NCI-H82 (cell line): ENCODE data around the gene DNAJC13.

Experiments used
- DNase-seq: peaks from one replicate; lab custom pipeline; 2025; lab: John Stamatoyannopoulos, UW

The DNAJC13 gene

DNA sequence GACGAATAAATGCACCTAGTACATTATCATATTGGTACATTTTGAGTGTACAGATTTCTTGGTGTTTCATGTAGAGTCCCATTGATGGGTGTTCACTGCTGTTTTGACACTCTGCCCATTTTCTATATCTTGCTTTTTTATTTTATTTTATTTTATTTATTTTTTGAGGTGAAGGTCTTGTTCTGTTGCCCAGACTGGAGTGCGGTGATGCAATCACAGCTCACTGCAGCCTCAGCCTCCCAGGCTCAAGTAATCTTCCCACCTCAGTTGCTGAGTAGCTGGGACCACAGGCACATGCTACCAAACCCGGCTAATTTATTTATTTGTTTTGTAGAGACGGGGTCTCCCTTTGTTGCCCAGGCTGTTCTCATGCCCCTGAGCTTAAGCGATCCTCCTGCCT lies 44.2 kb downstream of the DNAJC13 start:
- no peak for DNase-seq

DNA sequence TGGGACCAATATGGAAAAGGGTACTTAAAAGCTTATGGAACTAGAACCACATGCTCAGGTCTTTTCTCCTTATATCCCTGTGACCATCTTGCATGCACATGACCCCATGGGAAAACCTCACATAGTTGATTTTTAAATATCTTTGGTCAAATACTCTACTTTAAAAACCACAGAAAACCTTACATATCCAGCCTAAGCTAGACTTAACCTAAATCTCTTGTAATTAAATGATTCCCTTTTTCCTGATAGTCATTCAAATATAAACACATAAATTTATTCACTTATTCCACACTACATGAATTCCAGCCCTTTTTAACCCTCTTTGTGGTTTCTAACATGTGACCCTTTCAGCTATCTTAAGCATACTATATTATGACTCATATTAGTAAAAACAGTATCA lies 46.8 kb downstream of the DNAJC13 start:
- DNase-seq = peak; percentile 64

DNA sequence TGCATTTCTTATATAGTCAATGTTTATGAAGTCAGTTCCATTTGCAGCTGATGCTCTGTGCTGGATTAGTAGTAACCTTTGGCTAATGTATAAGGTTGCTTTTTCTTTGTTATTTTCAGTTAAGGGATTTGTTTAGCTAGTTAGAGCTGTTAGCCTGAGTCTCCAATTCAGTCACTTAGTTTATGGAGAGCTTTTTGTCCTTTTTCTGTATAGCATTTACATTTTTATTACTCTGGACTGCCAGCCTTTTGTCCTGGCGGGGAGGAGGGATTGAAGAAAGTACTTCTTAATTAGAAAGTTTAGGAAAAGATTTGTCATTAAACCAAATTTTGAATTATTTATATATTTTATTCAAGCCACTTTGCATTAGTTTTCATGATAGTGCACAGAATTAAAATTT lies 52.0 kb downstream of the DNAJC13 start:
- peak; percentile 52 for DNase-seq

DNA sequence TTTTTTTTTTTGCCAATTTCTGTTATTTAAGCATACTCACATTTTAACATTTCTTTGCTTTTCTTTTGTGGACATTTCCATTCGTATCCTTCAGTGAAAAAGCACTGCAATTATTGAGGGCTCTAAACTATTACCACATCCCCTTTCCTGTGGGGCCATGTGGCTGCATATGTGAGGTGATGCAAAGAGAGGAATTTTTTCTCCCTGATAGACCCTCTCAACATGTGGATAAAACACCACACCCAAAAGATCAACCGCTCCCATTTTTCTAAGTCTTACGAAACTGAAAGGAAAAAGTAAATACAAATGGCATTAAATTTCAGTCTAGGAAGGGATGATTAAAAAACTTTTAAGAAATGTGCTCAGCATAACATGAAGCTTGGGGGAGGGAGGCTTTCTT lies 68.8 kb downstream of the DNAJC13 start:
- no peak for DNase-seq

DNA sequence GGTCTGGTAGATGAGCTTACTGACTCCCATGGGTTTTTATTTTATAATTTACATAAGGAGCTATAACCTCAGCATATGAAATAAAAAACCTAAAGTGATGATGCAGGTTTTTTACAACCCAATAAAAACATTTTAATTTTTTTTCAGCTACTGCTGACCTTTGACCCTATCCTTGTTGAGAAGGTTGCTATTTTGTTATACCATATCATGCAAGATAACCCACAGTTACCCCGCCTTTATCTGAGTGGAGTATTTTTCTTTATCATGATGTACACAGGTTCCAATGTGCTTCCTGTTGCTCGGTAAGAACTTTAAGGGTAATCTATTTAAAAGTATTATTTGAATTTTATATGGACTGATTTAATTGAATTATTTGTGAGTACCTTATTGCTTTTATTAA lies 70.8 kb downstream of the DNAJC13 start:
- DNase-seq = peak; percentile 15

DNA sequence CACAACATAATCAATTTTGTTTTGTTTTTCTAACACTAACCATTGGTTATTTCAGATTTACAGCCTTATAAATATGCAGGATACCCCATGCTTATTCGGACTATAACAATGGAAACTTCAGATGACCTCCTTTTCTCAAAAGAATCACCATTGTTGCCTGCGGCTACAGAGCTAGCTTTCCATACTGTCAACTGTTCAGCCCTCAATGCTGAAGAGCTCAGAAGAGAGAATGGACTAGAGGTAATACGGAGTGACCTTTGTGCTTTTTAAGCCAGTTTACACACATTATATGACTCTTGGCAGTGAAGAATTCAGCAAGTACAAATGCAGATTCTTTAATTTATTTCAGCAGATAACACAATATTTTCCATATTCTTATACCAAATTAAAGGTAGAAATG lies 81.8 kb downstream of the DNAJC13 start:
- no peak for DNase-seq

DNA sequence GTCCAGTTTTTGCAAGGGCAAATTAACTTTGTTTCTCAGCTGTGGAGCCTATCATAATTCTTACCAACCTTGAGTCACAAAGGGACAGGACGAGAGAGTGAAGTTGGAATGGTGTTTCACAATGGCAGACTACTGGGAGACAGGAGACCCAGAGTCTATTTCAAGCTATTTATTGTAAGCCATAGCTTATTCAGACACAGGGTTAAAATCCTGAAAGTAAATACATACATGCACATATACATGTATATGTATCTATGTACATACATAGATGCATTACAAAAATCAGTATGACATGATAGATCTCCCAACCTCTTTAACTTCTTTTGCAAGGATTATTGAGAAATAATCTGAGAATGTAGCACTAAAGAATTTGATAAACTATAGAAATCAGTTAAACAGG lies 86.3 kb downstream of the DNAJC13 start:
- DNase-seq = no peak

DNA sequence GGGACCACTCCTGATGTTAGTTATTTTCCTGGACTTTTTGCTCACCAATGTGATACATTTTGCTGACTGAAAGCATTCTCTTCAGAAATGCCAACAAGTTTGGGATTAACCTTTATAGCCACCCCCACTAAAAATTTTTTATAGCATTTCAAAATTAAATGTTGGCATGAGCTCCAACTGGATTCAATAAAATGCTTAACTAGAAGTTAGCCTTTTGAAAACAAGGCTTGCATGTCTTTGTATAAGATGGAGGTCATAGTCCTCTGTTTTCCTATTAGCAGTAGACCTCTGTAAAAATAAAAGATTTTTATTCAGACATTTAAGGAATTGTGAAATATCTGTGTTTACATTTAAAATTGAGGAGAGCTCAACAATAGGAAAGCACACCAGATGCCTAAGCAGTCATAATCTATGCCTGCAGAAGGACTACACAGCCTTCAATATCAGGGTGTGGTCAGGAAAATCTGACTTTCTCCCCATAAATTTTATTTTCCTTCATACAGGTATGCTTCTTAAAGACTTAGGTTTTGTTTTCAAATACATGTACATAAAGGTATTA lies 87.2 kb downstream of the DNAJC13 start:
- no peak for DNase-seq

DNA sequence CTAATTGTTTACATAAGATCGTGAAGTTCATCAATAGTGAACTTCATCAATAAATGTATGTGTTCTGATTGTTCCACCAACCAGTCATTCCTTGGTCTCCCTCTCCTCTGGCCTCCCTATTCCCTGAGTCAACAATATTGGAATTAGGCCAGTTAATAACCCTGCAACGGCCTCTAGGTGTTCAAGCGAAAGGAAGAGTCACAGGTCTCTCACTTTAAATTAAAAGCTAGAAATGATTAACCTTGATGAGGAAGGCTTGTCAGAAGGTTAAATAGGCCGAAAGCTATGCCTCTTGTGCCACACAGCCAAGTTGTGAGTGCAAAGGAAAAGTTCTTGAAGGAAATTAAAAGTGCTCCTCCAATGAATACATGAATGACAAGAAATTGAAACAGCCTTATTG lies 90.4 kb downstream of the DNAJC13 start:
- DNase-seq = no peak

DNA sequence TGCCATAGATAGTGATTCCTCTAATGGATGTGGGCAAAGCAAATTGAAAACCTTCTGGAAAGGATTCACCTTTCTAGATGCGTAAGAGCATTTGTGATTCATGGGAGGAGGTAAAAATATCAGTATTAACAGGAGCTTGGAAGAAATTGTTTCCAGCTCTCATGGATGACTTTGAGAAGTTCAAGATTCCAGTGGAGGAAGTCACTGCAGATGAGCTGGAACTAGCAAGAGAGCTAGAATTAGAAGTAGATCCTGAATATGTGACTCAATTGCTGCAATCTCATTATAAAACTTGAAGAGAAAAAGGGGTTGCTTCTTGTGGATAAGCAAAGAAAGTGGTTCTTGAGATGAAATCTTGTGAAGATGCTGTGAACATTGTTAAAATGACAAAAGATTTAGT lies 91.8 kb downstream of the DNAJC13 start:
- no peak for DNase-seq

DNA sequence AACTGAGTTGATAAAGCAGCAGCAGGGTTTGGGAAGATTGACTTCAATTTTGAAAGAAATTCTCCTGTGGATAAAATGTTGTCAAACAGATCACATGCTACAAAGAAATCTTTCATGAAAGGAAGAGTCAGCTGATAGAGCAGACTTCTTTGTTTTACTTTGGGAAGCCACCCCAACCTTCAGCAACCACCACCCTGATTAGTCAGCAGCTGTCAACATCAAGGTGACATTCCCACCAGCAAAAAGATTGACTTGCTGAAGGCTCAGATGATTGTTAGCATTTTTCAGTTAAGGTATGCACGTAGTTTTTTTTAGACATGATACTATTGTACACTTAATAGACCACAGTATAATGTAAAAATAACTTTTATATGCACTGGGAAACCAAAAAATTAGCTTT lies 92.2 kb downstream of the DNAJC13 start:
- no peak for DNase-seq

DNA sequence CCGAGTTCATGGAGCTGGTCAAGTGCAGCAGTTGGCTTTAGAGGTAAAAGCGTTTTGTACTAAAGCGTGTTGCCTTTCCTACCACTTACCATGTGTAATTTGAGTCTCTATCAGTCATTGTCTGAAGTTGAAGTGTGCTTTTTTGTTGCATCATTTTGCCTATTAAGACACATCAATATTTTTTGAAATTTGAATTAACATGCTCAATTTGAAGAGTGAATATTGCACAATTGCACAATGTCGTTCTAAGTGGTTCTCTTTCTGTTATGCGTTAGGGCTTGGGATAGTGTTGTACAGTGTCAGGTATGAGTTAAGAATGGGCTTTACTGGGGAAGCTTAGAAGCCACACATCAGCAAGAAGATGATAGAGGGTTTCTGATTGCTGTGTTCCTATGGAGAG lies 95.8 kb downstream of the DNAJC13 start:
- no peak for DNase-seq

DNA sequence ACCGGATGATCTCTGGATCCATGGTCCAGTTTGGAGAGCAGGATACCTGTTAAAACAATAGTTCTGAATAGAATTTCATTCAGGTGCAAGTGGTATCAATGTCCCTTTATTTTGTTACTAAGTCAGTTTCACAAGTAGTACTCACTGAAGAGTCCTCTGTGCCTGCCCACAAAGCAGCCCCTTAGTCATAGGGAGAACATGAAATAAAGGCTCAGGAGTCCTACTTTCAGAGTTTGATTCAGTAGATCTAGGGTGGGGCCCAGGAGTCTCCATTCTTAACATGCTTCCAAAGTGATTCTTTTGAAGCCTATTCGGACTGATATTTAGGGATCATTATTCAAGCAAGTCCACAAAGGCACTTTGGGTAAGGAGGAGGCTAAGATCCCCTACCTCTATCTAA lies 100.0 kb downstream of the DNAJC13 start:
- DNase-seq = no peak

DNA sequence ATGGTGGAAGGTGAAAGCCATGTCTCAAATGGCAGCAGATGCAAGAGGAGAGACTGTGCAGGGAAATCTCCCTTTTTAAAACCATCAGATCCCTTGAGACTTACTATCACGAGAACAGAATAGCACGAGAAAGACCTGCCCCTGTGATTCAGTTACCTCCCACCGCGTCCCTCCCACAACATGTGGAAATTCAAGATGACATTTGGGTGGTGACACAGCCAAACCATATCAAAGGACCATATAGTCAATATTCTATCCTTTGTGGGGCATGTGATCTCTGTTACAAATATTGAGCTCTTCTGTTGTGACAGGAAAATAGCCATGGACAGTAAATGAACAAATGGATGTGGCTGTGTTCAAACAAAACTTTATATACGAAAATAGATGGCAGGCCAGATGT lies 102.6 kb downstream of the DNAJC13 start:
- DNase-seq = no peak

DNA sequence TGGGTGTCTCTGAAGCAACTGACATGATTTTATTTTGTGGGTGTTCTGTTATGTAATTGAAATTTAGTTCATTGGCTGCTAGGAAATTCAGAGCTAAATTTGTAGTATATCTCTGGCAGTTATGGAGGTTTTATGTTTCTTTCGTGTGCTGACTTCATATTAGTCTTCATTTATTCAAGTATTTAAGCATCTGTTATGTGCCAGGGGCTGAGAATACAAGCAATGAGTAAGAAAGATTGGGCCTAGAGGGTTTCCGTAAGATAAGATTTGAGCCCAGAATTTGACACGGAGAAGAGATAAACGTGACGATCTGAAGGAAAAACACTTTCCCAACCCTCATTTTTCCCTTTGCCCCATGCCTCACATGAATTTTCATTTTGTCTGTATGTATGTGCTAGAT lies 104.6 kb downstream of the DNAJC13 start:
- no peak for DNase-seq

DNA sequence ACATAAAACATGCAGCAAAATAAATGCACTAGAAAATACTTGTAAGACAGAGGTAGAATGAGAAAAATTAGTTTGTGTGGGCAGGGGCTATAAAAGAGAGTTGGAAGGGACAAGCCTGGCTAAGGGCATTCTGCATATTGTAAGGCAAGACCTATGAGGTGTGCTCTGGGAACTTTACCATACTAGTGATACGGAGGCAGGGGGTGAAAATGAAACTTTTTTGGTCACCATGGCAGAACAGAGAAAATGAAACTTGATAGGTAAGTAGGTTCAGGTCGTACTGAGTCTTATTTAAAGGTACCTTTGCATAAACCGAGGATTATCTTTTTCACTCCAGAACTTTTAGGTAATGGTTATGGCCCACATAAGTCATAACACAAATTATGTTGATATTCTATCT lies 105.1 kb downstream of the DNAJC13 start:
- DNase-seq = no peak

DNA sequence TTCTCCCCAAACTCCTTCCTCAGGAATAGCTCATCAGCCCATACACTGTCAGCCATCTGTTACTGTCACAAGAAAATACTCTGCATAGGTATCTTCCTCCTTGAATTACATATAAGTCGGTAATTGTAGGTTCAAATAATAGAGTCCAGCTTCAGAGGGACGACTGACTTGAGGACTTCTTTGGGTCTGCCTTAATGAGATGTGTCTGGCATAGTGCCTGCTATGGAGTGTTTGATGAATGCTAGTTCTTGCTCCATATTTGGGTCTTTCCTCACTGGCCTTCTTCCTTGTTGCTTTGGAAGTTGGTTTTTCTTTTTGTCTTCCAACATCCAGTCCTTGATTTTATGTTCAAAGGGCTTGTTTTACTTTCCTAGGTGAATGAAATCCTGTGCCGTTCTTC lies 113.3 kb downstream of the DNAJC13 start:
- no peak for DNase-seq

DNA sequence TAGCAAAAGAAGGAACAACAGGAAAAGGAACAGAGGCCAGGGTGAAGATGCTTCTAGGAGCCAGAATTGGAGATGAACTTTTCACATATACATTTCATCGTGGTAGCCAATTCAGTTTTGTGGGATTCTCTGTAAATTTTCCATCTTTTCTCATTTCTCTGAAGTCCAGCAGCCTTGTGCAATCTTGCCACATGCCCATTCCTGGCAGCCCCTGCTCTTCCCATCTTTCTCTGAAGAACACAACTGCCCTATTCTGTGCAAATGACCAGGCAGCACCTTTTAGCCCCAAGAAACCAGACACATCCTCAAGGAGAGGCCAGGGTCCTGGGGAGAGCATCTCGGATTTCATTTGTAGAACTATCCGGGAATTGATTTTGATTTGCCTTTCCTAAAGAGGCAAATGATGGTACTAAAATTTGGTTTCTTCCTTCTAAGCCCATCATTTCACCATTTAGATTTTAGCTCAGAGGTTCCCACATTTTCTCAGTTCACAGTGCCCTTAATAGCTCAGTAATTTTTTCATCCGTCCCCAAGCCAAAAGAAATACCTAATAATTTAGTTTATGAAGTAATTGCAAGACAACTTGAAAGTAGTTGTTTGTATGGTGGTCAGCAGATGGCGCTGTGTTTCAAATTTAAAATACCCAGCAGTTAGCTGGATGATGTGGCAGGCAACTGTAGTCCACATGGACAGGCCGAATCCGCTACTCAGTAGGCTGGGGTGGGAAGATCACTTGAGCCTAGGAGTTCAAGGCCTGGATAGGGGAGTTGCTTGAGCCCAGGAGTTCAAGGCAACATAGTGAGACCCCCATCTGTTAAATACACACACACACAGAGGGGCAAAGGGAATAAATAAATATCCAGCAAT lies 118.5 kb downstream of the DNAJC13 start:
- peak; percentile 87 for DNase-seq

DNA sequence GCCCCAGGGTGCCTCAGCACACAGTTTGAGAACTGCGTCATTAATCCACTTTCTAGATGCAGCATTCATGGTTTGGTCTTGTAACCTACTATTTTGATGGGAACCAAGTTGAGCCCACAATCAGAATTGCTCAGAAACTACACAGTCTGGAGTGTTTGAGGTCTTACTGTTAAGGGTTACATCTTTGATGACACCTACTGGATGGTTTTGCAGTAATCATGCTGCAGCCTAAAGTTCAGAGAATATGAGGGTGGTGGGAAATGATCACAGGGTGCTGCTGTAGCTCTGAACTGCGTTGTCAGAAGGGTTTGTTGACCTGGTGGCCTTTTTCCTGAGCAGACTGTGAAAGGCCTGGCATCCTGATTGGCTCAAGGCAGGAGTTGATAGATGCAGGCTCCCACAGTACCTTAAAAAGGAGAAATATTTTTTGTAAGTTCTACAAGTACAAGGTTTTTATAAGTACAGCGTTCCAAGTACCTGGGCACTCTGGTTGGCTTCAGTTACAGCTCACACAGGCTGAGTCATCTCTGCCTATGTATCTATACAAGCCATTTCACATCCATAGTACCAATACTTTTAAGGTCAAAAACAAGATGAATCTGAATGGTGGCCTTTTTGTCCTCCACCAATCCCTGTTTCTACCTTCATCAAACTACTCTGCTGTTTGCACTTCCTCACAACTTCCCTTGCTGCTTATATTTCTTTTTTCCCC lies 119.3 kb downstream of the DNAJC13 start:
- no peak for DNase-seq

DNA sequence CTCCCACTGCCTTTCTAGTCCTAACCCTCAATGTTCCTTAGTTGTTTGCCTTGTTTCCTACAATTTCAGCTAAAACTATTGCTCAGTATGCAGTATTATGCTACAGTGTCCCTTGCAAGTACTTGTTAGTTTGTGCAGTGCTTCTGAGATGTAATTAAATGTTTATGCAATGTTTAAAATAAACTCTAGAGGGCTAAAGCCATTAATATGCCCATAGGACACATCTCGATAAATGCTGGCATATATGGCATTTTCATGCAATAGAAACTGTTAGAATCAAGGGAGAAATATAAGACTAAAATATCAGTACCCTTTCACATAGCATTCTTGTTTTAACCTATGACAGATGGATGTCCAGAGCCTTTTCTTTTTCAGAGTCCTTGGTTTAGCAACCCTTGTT lies 120.0 kb downstream of the DNAJC13 start:
- DNase-seq = no peak

DNA sequence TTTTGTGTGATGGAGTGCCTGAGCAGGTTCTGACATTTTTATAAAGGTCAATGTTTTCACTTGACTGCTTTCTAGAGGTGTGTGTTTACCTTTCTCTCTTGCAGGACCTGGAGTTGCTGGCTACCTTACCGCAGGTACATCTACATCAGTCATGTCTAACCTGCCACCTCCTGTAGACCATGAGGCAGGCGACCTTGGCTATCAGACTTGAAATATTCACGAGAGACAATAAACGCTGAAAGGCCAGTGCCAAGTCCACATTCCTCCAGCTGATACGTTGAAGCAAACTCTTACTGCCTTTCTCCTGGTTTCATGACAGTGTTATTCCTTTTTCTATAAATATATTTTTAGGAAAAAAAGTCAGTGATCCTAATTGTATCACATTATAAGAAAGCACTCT lies 120.8 kb downstream of the DNAJC13 start:
- no peak for DNase-seq

DNA sequence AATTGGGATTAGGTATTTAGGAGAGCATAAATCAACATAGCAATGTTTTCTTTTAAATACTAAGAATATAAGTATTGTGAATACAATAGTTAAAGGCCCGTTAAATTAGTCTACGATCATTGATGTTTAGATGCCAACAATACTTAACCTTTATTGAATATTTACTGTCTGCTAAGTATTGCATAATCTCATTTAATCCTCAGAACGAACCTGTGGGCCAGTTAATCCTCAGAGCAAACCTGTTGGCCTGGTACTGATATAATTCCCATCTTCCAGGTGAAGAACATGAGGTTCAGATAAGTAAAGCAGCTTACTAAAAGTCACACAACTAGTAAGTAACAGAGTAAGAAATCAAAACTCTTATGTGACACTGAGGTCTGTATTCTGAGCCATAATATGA lies 122.4 kb downstream of the DNAJC13 start:
- peak; percentile 50 for DNase-seq

DNA sequence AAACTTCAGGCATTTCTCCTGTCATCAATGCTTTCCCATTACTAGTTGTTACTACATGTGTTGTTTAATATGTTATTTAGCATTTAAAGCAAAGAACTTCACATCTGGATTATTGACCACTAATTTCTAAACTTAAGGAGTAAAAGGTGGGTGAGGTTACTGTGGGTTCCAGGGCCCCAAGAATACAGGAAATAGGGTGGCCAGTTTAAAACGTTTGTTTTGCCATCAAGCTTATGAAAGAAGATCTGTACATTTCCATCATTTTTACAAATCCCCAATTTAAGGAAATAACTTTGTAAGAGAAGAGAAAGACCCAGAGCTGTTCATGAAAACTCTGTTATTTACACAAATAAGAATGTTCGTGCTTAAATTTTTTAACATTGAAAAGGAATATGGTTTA lies 125.3 kb downstream of the DNAJC13 start:
- DNase-seq = no peak
